Activated CD8-positive, alpha-beta memory T cell treated with anti-CD3 and anti-CD28 coated beads, Interleukin-2, amount 50 U/mL, for 48 hours (primary cell): ENCODE measurements around the gene RASAL1.
"Not testable (repeated sequence)": the region's sequence is repeated elsewhere in the genome, so short reads cannot be mapped to it uniquely, and the experiment has no call there.

Experiments
- DNase-seq: peaks from one replicate; pipeline ENCODE4 v3.0.0-alpha.2; 2020

The RASAL1 gene

DNA sequence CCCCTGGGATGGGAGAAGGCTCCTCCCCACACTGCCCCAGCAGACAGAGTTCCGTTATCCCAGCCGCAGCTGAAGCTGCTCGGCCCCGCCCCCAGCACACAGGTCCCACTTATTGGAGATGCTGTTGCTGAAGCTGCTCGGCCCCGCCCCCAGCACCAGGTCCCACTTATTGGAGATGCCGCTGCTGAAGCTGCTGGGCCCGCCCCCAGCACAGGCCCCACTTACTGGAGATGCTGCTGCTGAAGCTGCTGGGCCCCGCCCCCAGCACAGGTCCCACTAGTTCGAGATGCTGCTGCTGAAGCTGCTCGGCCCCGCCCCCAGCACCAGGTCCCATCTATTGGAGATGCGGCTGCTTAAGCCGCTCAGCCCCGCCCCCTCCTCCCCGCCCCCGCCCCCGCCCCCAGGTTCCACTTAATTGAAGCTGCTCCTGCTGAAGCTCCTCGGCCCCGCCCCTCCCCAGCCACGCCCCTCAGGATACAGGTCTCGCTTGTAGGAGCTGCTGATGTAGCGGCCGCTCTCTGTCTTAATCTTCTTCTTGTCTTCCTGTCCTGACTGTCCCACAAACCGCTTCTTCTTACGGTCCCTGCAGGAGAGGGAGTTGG, 26.0 kb upstream of the RASAL1 start:
- DNase-seq = no peak

DNA sequence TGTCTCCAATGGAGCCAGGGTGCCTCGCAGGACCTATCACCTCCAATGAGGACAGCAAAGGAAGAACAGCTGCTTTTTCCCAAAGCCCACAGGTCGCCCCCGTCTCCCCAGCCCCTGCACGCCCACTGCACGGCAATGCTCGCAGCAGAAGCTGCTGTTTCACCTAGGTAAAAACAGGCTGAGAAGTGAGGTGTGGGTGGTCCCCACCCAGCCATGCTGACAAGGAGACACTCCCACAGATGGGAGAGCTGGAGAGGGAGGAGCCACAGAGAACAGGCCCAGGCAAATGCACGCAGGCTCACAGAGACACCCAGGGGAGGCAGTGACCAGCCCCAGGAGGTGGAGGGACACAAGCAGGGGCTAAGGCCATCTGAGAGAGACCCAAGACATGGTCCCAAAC, 24.4 kb upstream of the RASAL1 start:
- DNase-seq = no peak

DNA sequence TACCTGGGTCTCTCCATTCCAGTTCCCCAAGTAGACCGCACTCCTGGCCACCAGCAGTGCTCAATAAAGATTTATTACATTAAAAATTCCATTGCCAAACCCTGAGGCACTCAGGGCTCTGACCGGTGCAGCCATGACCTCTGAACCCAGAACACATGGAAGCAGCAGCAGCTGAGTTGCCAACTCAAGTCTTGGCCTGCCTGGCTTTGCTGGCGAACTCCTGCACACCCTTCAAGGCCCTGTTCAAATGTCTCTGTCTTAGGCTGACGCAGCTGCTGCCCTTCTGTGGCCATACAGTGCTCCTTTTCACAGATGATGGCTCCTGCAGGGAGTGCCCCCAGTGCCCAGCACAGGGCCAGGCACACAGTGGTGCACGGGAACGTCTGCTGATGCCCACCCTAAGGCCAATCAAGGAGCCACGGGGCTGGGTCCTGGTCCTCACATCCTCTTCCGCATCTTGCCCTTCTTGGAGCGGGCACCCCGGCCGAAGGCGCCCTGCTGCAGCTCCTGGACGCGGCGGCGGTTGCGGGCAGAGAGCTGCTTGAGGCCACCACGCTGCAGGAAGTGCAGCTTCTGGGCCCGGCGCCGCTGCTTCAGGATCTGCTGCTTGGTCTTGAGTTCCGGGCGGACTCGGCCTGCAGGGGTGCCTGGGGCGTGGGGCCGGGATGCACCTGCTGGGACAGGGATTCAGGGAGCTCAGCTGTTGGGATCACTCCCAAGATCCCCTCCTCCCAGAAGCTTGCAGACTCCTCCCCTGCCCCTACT, 23.1 kb upstream of the RASAL1 start:
- no peak for DNase-seq

DNA sequence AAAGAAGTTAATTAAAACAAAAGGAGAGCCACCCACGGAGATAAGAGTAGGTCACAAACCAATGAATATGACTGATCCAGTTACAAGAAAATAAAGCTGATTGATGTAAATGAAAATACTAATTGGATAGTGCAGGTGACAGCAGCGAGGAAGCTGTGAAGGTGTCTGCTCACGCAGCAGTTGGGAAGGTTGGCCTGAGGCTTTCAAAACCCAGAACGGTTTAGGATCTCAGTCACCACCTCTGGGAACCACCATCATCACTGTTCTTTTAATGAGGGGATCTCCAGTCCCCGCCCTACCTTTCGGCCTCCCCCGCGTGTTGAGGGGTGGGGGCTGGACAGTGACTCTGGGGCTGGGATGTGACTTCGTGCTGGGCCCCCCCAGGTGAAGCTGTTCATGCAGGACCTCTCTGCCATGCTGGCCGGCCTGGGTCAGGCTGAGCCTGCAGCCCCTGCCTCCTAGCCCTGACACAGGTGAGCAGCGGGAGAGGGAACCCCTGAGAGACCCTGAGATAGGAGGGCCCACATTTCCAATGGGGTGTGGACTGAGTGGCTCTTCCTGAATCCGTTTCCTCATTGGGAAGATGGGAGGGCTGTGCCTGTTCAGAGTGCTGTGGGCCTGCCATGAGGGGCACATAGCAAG, 21.8 kb upstream of the RASAL1 start:
- DNase-seq = no peak

DNA sequence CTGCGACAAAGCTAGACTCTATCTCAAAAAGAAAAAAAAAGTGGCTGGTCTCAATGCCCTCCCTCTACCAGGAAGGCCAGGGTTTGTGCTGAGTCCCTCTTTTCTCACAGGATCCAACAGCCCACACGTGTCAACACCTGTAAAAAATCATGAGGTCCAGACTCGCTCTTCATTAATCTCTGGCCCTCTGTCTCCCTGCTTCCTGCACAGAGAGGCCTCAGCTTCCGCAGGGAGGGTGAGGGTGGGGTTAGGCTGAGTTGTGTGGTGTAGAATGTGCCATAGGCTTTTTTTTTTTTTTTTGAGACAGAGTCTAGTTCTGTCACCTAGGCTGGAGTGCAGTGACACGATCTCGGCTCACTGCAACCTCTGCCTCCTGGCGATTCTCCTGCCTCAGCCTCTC, 20.1 kb upstream of the RASAL1 start:
- DNase-seq = no peak

DNA sequence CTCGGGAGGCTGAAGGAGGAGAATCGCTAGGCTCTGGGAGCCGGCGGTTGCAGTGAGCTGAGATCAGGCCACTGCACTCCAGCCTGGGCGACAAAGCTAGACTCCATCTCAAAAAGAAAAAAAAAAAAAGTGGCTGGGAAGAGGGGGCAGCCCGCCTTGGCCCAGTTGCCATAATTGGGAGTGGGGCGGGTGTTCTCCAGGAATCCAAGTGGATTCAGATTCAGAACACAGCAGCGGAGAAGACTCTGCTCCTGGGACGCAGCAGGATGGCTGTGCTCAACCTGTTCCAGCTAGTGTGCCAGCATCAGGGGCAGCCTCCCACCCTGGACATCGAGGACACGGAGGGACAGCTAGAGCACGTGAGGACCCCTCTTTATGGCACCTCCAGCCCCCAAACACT, 19.5 kb upstream of the RASAL1 start:
- DNase-seq = no peak

DNA sequence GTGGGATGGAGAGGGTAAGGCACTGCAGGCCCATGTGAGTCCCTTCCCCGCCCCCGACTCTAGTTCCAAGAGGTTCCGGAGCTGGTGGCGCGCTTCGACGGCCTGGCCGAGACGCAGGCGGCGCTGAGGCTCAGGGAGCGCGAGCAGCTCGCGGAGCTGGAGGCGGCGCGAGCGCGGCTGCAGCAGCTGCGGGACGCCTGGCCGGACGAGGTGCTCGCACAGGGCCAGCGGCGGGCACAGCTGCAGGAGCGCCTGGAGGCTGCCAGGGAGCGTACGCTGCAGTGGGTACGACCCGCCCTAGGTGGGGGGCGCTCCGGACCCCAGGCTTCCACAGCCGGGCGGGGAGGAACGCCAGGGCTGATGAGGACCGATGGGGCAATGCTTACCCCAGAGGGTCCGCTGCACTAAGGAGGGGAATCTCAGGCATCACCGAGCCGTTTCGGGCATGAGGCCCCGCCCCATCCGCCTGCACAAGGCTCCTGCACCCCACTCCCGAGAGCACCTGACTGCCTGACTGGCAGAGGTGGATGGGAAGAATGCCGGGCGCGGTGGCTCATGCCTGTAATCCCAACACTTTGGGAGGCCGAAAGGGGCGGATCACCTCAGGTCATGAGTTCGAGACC, 18.9 kb upstream of the RASAL1 start:
- DNase-seq = peak; percentile 68

DNA sequence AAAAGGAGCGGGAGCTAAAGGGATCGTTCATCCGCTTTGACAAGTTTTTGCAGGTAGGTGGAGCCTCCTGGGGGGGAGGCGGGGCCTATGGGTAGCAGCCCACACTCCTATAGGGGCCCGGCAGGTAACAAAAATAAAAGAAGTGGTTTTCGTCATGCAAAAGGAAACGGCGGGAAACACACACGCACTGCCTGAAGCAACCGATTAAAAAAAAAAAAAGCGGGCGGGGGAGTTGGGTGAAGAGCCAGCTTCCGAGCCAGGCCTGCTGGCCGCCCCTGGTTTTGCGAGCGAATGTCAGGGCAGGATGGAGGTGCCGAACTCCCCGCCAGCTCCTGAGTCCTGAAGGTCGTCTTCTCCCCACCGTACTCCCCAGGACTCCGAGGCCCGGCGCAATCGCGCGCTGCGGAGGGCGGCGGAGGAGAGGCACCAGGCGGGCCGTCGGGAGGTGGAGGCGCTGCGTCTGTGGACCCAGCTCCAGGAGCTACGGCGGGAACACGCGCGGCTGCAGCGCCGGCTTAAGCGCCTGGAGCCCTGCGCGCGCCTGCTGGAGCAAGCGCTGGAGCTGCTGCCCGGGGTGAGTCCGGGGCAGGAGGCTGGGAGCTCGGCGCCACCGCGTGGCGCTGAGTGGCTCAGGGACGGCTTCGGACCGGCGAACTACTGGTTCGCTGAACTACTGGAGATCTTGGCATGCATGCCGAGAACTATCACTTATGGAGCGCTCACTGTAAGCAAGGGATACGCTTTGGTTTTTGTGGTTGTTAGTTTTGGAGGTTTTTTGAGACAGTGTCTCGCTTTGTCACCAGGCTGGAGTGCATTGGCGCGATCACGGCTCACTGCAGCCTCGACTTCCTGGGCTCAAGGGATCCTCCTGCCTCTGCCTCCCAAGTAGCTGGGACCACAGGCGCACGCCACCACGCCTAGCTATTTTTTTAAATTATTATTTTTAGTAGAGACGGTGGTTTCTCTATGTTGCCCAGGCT, 17.6 kb upstream of the RASAL1 start:
- DNase-seq = peak; percentile 80

DNA sequence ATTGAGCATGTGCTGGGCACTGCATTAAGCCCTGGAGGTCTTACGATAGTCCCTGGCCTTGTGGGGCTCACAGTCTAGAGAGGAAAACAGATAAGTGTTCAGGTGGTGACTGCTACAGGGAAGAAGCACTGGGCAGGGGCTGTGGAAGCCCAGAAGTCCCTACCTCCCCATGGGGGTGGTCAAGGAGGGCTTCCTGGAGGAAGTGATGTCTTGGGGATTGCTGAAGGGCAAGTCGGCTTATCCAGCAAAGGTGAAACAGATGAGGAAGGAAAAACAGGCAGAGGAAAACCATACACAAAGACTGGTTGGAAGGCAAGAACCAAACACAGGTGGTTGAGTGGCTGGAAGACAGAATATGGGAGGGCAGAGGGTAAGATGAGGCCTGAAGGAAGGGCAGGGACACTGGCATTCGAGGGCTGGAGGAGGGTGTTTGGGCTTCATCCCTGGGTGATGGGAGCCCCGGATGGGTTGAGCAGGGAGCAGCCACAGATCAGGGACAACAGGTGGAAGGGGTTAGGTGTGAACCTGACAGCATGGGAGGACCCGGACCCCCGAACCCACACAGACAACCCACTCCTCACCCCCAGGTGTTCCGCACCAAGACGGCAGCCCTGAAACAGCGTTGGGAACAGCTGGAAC, 16.8 kb upstream of the RASAL1 start:
- DNase-seq = no peak

DNA sequence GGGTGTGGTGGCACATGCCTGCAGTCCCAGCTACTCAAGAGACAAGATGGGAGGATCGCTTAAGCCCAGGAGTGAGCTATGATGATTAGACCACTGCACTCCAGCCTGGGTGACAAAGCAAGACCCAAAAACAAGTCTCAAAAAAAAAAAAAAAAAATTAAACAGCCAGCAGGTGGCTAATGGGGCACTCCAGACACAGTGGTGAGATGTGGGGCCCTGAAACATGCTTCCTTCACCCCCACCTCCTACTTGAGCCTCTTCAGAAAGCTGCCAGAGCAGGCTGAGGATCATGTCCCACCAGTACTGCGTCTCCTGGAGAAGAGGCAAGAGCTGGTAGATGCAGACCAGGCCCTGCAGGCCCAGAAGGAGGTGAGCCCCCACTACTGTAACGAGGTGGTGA, 16.1 kb upstream of the RASAL1 start:
- no peak for DNase-seq

DNA sequence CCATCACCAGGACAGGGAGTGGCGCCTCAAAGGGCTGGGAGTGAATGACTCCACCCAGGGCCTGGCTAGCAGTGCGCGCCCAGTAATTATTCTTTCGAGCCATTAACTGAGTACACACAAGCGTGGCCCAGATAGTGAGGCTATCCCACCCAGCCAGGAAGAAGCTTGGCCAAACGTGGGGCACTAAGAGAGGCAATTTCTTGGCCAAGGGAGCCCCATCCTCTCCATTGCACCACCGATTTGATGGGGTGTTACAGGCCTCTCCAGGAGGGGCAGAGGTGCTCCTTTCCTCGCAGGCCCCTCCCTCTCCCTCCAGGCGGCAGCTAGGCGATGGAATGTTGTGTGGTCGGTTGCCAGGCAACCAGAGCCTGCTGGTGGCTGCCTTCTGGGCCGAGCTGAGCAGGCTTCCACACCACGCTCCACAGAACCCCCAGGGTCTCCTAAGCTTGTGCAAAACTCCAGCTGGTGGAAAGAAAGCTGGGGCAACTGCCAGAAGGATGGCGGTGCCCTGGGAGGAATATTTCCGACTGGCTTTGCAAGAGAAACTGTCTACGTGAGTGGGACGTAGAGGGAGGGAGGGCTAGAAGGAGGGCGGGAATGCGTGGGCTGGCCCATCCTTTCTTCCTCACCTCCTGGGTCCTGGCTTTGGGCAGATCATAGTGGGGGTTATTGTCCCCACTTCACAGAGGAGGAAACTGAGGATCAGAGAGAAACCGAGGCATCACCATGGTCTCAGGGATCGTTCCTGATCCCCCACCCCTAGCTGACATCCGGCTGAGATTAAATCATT, 14.0 kb upstream of the RASAL1 start, which contains the start of gene CFAP73:
TSS of gene CFAP73 (plus strand) at position 364 of the 790 bp plus-strand sequence. CDS start at position 498, 134 bp downstream.
- no peak for DNase-seq

DNA sequence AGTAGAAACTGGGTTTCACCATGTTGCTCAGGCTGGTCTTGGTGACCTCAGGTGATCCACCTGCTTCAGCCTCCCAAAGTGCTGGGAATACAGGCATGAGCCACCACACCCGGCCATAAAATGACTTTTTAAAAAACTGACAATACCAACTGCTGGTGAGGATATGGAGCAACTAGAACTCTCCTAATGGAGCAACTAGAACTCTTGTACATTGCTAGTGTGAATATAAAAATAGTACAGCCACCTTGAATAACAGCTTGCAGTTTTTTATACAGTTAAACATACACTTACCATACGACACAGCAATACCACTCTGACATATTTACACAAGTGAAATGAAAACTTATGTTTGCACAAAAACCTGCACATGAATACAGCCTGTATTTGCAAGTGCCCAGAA, 11.4 kb upstream of the RASAL1 start:
- no peak for DNase-seq

DNA sequence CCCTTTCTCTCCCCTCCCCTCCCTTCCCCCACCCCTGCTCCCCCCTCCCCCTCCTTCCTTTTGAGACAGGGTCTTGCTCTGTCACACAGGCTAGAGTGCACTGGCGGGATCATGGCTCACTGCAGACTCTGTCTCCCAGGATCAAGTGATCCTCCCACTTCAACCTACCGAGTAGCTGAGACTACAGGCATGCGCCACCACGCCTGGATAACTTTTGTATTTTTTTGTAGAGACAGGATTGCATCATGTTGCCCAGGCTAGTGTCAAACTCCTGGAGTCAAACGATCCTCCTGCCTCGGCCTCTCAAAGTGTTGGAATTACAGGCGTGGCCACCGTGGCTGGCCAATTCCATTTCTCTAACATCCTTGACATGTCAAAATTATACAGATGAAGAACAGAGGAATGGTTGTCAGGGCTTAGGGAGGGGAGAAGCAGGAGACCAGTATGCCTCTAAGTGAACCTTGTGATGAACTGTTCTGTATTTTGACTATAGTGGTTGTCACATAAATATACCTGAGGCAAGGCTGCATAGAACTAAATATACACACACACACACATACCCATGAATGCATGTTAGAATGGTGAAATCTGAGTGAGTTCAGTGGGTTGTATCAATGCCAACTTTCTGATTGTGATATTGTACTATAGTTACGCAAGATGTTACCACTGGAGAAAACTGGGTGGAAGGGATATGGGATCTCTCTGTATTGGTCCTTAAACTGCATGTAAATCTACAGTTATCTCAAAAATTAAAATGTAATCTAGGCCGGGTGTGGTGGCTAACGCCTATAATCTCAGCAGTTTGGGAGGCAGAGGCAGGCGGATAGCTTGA, 10.4 kb upstream of the RASAL1 start:
- no peak for DNase-seq

DNA sequence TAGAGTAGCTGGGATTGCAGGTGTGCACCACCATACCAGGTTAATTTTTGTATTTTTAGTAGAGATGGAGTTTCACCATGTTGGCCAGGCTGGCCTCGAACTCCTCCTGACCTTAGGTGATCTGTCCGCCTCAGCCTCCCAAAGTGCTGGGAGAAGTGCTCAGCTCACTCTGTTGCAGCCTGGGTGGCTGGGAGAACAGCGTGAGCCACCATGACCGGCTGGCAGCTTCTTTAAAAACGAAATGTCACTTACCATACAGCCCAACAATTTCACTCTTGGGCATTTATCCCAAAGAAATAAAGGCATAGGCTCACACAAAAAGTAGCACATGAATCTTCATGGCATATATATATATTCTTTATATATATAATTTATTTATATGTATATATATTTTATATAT, 9.2 kb upstream of the RASAL1 start:
- no peak for DNase-seq

DNA sequence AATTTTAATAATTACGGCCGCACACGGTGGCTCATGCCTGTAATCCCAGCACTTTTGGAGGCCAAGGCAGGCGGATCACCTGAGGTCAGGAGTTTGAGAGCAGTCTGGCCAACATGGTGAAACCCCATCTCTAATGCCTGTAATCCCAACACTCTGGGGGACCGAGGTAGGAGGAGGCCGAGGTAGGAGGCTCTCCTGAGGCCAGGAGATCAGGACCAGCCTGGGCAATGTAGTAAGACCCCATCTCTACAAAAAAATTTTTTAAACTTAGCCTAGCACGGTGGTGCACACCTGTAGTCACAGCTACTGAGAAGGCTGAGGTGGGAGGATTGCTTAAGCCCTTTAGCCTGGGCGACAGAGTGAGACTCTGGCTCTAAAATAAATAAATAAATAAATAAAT, 8.4 kb upstream of the RASAL1 start:
- no peak for DNase-seq

DNA sequence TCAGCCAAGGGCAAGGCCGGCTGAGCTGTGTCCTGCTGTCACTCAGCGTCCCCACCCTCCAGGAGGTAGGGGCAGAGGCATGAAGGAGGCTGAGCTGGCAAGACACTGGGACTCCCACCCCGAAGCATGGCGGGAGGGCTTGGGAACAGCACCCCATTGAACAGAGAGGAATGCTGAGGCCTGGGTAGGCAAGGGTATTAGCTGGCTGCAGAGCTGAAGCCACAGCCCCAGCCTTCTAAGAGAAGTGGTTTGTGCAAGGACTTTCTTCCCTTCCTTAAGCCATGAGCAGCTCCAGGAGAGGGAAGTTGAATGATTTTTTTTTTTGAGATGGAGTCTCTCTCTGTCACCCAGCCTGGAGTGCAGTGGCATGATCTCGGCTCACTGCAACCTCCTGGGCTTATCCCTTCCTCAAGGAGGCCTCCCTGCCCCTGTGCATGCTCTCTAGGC, 7.3 kb upstream of the RASAL1 start:
- no peak for DNase-seq

DNA sequence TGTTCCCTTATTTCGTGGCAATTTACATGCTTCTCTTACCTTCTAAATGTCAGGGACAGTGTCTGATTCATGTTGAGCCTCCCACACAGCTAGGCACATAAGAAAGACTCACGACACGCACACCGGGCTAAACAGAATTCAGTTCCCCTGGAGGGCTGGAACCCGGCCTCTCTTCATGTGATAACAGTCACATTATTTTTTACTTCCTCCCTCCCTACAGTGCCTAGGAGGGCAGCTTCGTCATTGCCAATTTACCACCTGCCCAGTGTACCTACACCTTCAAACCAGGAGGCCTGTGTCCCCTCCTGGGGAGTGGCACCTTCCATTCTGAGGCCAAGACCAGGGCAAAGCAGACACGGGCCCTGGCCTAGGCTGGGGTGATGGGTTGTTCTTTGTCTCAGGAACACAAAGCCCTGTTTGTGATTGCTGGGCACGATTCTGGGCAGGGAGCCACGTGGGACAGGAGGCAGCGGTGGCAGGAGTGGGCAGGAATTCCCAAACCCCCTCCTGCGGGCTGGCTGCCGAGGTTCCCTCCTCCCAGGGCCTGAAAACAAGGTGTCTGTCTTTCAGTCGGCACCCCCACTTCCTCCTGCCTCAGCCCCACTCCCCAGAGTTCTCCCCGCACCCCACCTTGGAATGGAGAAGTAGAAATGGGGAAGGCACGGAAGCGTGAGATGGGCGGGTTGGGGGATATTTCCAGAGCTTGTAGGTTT, 6.8 kb upstream of the RASAL1 start:
- DNase-seq = no peak

DNA sequence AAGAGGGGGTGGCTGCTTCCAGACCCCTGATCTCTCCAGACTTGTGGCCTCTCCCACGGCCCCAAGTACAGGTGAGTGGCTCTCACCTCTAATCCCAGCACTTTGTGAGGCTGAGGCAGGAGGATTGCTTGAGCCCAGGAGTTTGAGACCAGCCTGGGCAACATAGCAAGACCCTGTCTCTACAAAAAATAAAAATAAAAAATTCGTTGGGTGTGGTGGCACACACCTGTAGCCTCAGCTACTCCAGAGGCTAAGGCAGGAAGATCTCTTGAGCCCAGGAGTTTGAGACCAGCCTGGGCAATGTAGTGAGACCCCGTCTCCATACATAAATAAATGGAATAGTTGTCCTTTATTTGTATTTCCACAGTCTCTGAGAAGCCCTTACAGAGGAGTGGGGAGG, 6.2 kb upstream of the RASAL1 start:
- DNase-seq = not testable (repeated sequence)

DNA sequence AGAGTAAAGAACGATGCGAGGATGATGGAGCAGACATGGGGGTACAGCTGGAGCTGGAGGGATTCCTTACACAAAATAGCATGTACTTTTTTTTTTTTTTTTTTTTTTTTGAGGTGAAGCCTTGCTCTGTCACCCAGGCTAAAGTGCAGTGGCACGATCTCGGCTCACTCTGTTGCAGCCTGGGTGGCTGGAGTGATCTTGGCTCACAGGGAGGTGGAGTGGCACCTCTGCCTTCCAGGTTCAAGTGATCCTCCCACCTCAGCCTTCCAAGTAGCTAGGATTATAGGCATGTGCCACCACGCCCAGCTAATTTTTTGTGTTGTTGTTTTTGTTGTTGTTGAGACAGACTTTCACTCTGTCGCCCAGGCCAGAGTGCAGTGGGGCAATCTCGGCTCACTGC, 5.1 kb upstream of the RASAL1 start:
- DNase-seq = no peak
